K562 (cell line): Measurements from ENCODE around the gene THAP4.

Experiments
- ATF3 ChIP-seq, 2 experiments: fragments of 450-650 bp in 1 of 2; sonication (generic) in 1 of 2; formaldehyde crosslinking in 1 of 2; IDR thresholded peaks in 1 of 2; conservative IDR thresholded peaks in 1 of 2; 2 replicates each; pipeline versions ENCODE4 v1.6.1 to v1.8.1; 2016 to 2023; ENCODE audit warnings: mild to moderate bottlenecking in 2 of 2, moderate library complexity in 2 of 2, inconsistent platforms in 1 of 2, missing genetic modification reagents in 1 of 2
- BACH1 ChIP-seq: fragments of 200-800 bp; sonication (Bioruptor generic); IDR thresholded peaks from 2 replicates; pipeline ENCODE4 v1.6.1; 2016; ENCODE audit warnings: missing genetic modification characterization, missing compliant biosample characterization
- CHD1 ChIP-seq: fragments of 200-600 bp; sonication (generic); IDR thresholded peaks from one replicate; pipeline ENCODE4 v1.6.1; 2012; ENCODE audit warnings: mild to moderate bottlenecking, moderate library complexity, low read length, inconsistent platforms
- CTCF ChIP-seq, 3 experiments: IDR thresholded peaks in 2 of 3; conservative IDR thresholded peaks in 1 of 3; 2 replicates each; pipeline ENCODE4 v1.5.1; 2011 to 2012; ENCODE audit warnings: low read length in 3 of 3, mild to moderate bottlenecking in 3 of 3, control low read depth in 2 of 3, improper control_type of control experiment in 1 of 3, inconsistent platforms in 1 of 3, low read depth in 1 of 3, mixed read lengths in 1 of 3, moderate library complexity in 1 of 3; ENCODE audit not compliant: insufficient read depth in 2 of 3
- GTF2F1 ChIP-seq: IDR thresholded peaks from 2 replicates; pipeline ENCODE4 v1.6.1; 2011; ENCODE audit warnings: low read depth, low read length, improper control_type of control experiment
- LEF1 ChIP-seq: fragments of 450-650 bp; IDR thresholded peaks from 2 replicates; pipeline ENCODE4 v1.6.1; 2016; ENCODE audit warnings: mild to moderate bottlenecking
- POLR2AphosphoS5 ChIP-seq: IDR thresholded peaks from 2 replicates; pipeline ENCODE4 v1.6.1; 2011; ENCODE audit warnings: mild to moderate bottlenecking, low read depth, low read length, moderate library complexity; ENCODE audit not compliant: control insufficient read depth, insufficient read depth
- SAFB2 ChIP-seq: fragments of 200-400 bp; formaldehyde crosslinking; IDR thresholded peaks from 2 replicates; pipeline ENCODE4 v1.6.1; 2018; ENCODE audit warnings: borderline replicate concordance, low read length, low read depth, moderate library complexity; ENCODE audit not compliant: severe bottlenecking
- SP1 ChIP-seq: sonication (generic); formaldehyde crosslinking; IDR thresholded peaks from 2 replicates; pipeline ENCODE4 v1.8.1; 2022; ENCODE audit warnings: mild to moderate bottlenecking, missing genetic modification reagents
- SP2 ChIP-seq: IDR thresholded peaks from 2 replicates; pipeline ENCODE4 v1.6.1; 2011; ENCODE audit warnings: mild to moderate bottlenecking, low read depth, low read length, moderate library complexity; ENCODE audit not compliant: poor library complexity, severe bottlenecking; ENCODE audit errors: extremely low read depth
- TBL1XR1 ChIP-seq, 2 experiments: IDR thresholded peaks; 2 replicates each; pipeline ENCODE4 v1.6.1; 2012; ENCODE audit warnings: improper control_type of control experiment in 2 of 2, low read length in 2 of 2, mild to moderate bottlenecking in 1 of 2
- UBTF ChIP-seq, 2 experiments: IDR thresholded peaks; 2 replicates each; pipeline ENCODE4 v1.6.1; 2012; ENCODE audit warnings: improper control_type of control experiment in 2 of 2, low read depth in 2 of 2, low read length in 2 of 2, borderline replicate concordance in 1 of 2
- ZNF197 ChIP-seq: fragments of 200-800 bp; sonication (Bioruptor generic); IDR thresholded peaks from 2 replicates; pipeline ENCODE4 v1.6.1; 2016; ENCODE audit warnings: low read depth, missing genetic modification characterization, missing compliant biosample characterization

- TF ChIP-seq BACH1 (tag) (no peak), SP2 (no peak), CTCF (IDR thresholded peaks at IDR 0.05 in 2 of 3, conservative IDR thresholded peaks at IDR 0.05 in 1 of 3; ENCODE audit: insufficient read depth in 2 of 3, low read depth in 1 of 3, low read length in 3 of 3) (no peak), LEF1 (no peak), GTF2F1 (no peak), ATF3 (IDR thresholded peaks at IDR 0.05) (no peak), ATF3 (CRISPR knock-in tag; conservative IDR thresholded peaks at IDR 0.05) (no peak), SP1 (CRISPR knock-in tag) (no peak), SAFB2 (no peak), TBL1XR1 (IDR thresholded peaks at IDR 0.05; ENCODE audit: low read length in 2 of 2) (no peak), POLR2AphosphoS5 (no peak), UBTF (IDR thresholded peaks at IDR 0.05; ENCODE audit: borderline replicate concordance in 1 of 2, low read depth in 2 of 2, low read length in 2 of 2) (no peak), CHD1 (no peak), ZNF197 (CRISPR knock-in tag) (no peak)
Measured at GRCh38 chr2:241645056-241645914, 8.3 kb upstream of the THAP4 start.
